Trophoblast cell (in vitro differentiated cells and primary cell): ENCODE data around the gene ARAP1.

ENCODE experiments used
- DNase-seq, 2 donors: peaks; one replicate each; pipeline ENCODE4 v3.0.0-alpha.2; 2016
- H2AFZ ChIP-seq: 2 replicates; pipeline ENCODE4 v1.6.1; 2013; ENCODE audit warnings: low read length, moderate library complexity, mild to moderate bottlenecking; ENCODE audit not compliant: insufficient read depth, poor library complexity
- H2AK5ac ChIP-seq: 2 replicates; pipeline ENCODE4 v1.6.1; 2013; ENCODE audit warnings: mild to moderate bottlenecking, low read length
- H2BK120ac ChIP-seq: 2 replicates; pipeline ENCODE4 v1.6.1; 2013; ENCODE audit warnings: low read length, mild to moderate bottlenecking, moderate library complexity; ENCODE audit not compliant: insufficient read depth, poor library complexity
- H2BK12ac ChIP-seq: 2 replicates; pipeline ENCODE4 v1.6.1; 2013; ENCODE audit warnings: mild to moderate bottlenecking, low read length, moderate library complexity
- H2BK5ac ChIP-seq: 2 replicates; pipeline ENCODE4 v1.6.1; 2013; ENCODE audit warnings: low read length, low read depth, moderate library complexity, mild to moderate bottlenecking; ENCODE audit not compliant: poor library complexity
- H3K14ac ChIP-seq: 2 replicates; pipeline ENCODE4 v1.6.1; 2013; ENCODE audit warnings: mild to moderate bottlenecking, low read length
- H3K18ac ChIP-seq: 2 replicates; pipeline ENCODE4 v1.6.1; 2013; ENCODE audit warnings: mild to moderate bottlenecking, low read length
- H3K23ac ChIP-seq: 2 replicates; pipeline ENCODE4 v1.6.1; 2013; ENCODE audit warnings: low read length
- H3K27ac ChIP-seq: 2 replicates; pipeline ENCODE4 v1.5.1; 2013; ENCODE audit warnings: low read depth, mild to moderate bottlenecking, inconsistent platforms, low read length, moderate library complexity
- H3K27me3 ChIP-seq: 2 replicates; pipeline ENCODE4 v1.6.1; 2013; ENCODE audit warnings: inconsistent platforms, mild to moderate bottlenecking, low read length, moderate library complexity; ENCODE audit not compliant: insufficient read depth
- H3K36me3 ChIP-seq, 2 experiments: 1 replicate in 1 of 2; 2 replicates in 1 of 2; pipeline ENCODE4 v1.6.1; 2013; ENCODE audit warnings: low read length in 2 of 2, mild to moderate bottlenecking in 2 of 2, moderate library complexity in 1 of 2; ENCODE audit not compliant: insufficient read depth in 2 of 2, control insufficient read depth in 1 of 2
- H3K4ac ChIP-seq: 2 replicates; pipeline ENCODE4 v1.6.1; 2013; ENCODE audit warnings: low read depth, mild to moderate bottlenecking, low read length, moderate library complexity
- H3K4me1 ChIP-seq, 2 experiments: 1 replicate in 1 of 2; 2 replicates in 1 of 2; pipeline ENCODE4 v1.6.1; 2013; ENCODE audit warnings: low read length in 2 of 2, mild to moderate bottlenecking in 2 of 2, moderate library complexity in 1 of 2; ENCODE audit not compliant: insufficient read depth in 2 of 2, control insufficient read depth in 1 of 2
- H3K4me2 ChIP-seq: 2 replicates; pipeline ENCODE4 v1.6.1; 2013; ENCODE audit warnings: inconsistent platforms, mild to moderate bottlenecking, low read length, moderate library complexity
- H3K4me3 ChIP-seq: 2 replicates; pipeline ENCODE4 v1.5.1; 2013; ENCODE audit warnings: mild to moderate bottlenecking, low read depth, low read length, inconsistent platforms
- H3K79me1 ChIP-seq: one replicate; pipeline ENCODE4 v1.6.1; 2013; ENCODE audit warnings: low read length
- H3K79me2 ChIP-seq: 2 replicates; pipeline ENCODE4 v1.6.1; 2013; ENCODE audit warnings: low read length, mild to moderate bottlenecking; ENCODE audit not compliant: control insufficient read depth, insufficient read depth, poor library complexity
- H3K9ac ChIP-seq: 2 replicates; pipeline ENCODE4 v1.6.1; 2013; ENCODE audit warnings: mild to moderate bottlenecking, low read length
- H3K9me3 ChIP-seq: 2 replicates; pipeline ENCODE4 v1.6.1; 2013; ENCODE audit warnings: low read depth, mild to moderate bottlenecking, control low read depth, inconsistent platforms, low read length; ENCODE audit not compliant: insufficient read depth
- H4K12ac ChIP-seq: 2 replicates; pipeline ENCODE4 v1.6.1; 2013; ENCODE audit warnings: low read depth, mild to moderate bottlenecking, low read length, moderate library complexity
- H4K8ac ChIP-seq: 2 replicates; pipeline ENCODE4 v1.6.1; 2013; ENCODE audit warnings: low read depth, mild to moderate bottlenecking, low read length, moderate library complexity
- H4K91ac ChIP-seq: one replicate; pipeline ENCODE4 v1.6.1; 2013; ENCODE audit warnings: low read depth, mild to moderate bottlenecking, low read length, moderate library complexity
- WGBS: extraction: QIAGEN DNeasy Blood & Tissue Kit; methylation state at CpG from one replicate; pipeline ENCODE4 v1.1.7; 2013; ENCODE audit warnings: missing lambda C conversion rate; ENCODE audit not compliant: insufficient read length, insufficient coverage; ENCODE audit errors: extremely low coverage; 5-methylcytosine and 5-hydroxymethylcytosine counted together

Gene ARAP1

DNA sequence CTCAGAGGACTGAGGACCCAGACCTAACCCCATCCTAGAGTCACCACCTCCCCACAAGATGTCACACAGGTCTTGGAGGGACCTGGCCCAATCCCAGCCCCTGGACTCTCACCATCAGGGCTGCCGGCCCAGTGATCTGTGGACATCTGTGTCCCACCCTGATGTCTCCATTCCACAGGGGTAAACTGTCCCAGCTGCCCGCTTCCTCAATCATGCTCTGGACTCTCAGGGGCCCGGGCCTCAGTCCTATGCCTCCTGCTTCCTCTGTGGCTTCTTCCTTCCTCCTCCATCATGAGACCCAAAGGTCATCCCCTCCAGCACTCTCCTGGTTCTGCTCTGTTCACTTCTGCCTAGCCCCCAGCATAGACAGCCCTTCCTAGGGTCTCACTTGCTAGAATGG lies 32.2 kb downstream of the ARAP1 start:
- Histone ChIP-seq H2AK5ac (peak overlapping the region; percentile 5), H2BK12ac (no peak overlapping the region), H3K23ac (no peak overlapping the region), H4K12ac (no peak overlapping the region), H4K91ac (no peak overlapping the region), H3K27ac (no peak overlapping the region), H2BK120ac (no peak overlapping the region), H3K27me3 (no peaks in the 10 kb centered on the region), H2BK5ac (no peak overlapping the region), H2AFZ (no peak overlapping the region), H3K9me3 (peaks cover 2% of the 10 kb centered on the region), H3K36me3 (no peaks in the 10 kb centered on the region), H3K79me1 (peaks cover 10% of the 10 kb centered on the region), H3K18ac (no peak overlapping the region), H3K14ac (no peak overlapping the region), H3K4me3 (no peak overlapping the region), H3K9ac (no peak overlapping the region), H3K4me1 (peaks cover 19 to 26% of the 10 kb centered on the region in 2 experiments), H3K4me2 (no peak overlapping the region), H4K8ac (no peak overlapping the region), H3K79me2 (peaks cover 1% of the 10 kb centered on the region), H3K4ac (no peak overlapping the region)
- DNase-seq = no peak
- no CpG with 5 or more reads among the region's 3 CpGs for WGBS

DNA sequence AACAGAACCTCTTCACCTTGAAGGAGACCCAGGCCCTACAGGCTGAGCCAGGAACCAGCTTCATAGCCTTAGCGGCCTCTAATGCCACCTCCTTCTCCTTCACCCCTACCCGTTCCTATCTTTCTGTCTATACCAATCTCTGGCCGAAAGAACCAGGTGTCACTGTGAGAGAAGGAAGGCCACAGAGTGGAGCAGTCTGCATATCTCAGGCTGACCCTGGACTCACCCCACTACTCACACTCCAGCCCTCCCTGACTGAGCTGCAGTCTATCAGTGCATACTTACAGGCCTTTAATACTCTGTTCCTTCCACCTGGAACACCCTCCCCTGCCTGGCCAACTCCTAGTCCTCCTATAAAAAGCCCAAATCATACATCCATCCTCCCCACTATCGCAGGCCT lies 32.7 kb downstream of the ARAP1 start:
- H4K12ac ChIP-seq = no peak overlapping the region
- no peak overlapping the region for H3K4me3 ChIP-seq
- H3K4me2 ChIP-seq = no peak overlapping the region
- H4K91ac ChIP-seq = no peak overlapping the region
- H3K14ac ChIP-seq = no peak overlapping the region
- H4K8ac ChIP-seq = no peak overlapping the region
- H3K36me3 ChIP-seq = no peaks in the 10 kb centered on the region
- DNase-seq = no peak
- H2BK12ac ChIP-seq = no peak overlapping the region
- no peak overlapping the region for H3K27ac ChIP-seq
- H3K27me3 ChIP-seq = no peaks in the 10 kb centered on the region
- H3K4ac ChIP-seq = no peak overlapping the region
- H3K18ac ChIP-seq = no peak overlapping the region
- H3K79me2 ChIP-seq = peaks cover 1% of the 10 kb centered on the region
- H2AFZ ChIP-seq = no peak overlapping the region
- peaks cover 10% of the 10 kb centered on the region for H3K79me1 ChIP-seq
- H3K4me1 ChIP-seq = peaks cover 19 to 26% of the 10 kb centered on the region in 2 experiments
- no peak overlapping the region for H2AK5ac ChIP-seq
- peaks cover 2% of the 10 kb centered on the region for H3K9me3 ChIP-seq
- H2BK5ac ChIP-seq = no peak overlapping the region
- WGBS = no CpG with 5 or more reads among the region's 4 CpGs
- no peak overlapping the region for H3K23ac ChIP-seq
- no peak overlapping the region for H3K9ac ChIP-seq
- H2BK120ac ChIP-seq = no peak overlapping the region

DNA sequence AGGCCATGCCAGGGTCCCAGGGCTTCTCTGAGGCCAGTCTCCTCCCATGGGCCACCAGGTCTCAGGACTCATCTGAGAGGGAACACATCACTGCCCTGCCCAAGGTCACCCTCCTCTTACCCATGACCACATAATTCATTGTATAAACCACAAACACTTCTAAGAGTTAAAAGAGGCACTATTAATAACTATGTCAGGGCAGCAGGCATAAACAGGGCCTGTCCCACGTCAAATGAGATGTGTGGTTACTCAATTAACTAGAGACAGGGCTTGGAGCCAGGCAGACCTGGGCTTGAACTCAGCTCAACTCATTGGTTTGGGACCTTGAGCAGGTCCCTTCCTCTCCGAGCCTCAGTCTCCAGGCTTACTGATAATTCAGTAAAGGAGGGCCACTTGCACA lies 33.1 kb downstream of the ARAP1 start:
- H3K4me3 ChIP-seq = no peak overlapping the region
- no peak overlapping the region for H3K14ac ChIP-seq
- no peak overlapping the region for H3K23ac ChIP-seq
- DNase-seq = no peak
- H4K8ac ChIP-seq = no peak overlapping the region
- no peak overlapping the region for H3K4me2 ChIP-seq
- no peak overlapping the region for H2BK120ac ChIP-seq
- H4K12ac ChIP-seq = no peak overlapping the region
- H3K9ac ChIP-seq = no peak overlapping the region
- peaks cover 2% of the 10 kb centered on the region for H3K9me3 ChIP-seq
- H3K27ac ChIP-seq = no peak overlapping the region
- H3K79me1 ChIP-seq = peaks cover 10% of the 10 kb centered on the region
- no peaks in the 10 kb centered on the region for H3K36me3 ChIP-seq
- no peak overlapping the region for H3K4ac ChIP-seq
- H2BK5ac ChIP-seq = no peak overlapping the region
- no CpG with 5 or more reads among the region's 2 CpGs for WGBS
- H3K4me1 ChIP-seq = peaks cover 19 to 26% of the 10 kb centered on the region in 2 experiments
- peaks cover 1% of the 10 kb centered on the region for H3K79me2 ChIP-seq
- no peaks in the 10 kb centered on the region for H3K27me3 ChIP-seq
- no peak overlapping the region for H3K18ac ChIP-seq
- no peak overlapping the region for H2BK12ac ChIP-seq
- no peak overlapping the region for H4K91ac ChIP-seq
- H2AFZ ChIP-seq = no peak overlapping the region
- no peak overlapping the region for H2AK5ac ChIP-seq

DNA sequence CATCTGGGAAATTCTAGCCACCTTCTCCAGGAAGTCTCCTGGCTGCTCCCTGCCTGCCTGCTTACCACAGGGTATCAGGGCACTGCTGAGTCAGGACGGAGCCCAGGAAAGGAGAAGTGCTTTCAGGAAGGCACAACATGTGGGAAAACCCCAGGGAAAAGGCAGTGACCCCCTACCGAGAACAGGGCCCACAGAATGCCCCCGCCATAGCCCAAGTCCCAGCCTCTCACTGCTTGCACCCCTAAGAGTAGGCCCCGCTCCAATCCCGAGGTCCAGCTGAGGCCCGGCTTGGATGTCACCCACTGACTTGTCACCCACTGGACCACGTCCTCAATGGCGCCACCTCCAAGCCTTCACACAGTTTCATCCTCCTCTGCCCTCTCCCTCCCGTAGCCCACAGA lies 34.1 kb downstream of the ARAP1 start:
- H3K4ac ChIP-seq = no peak overlapping the region
- no CpG with 5 or more reads among the region's 9 CpGs for WGBS
- no peak overlapping the region for H3K4me2 ChIP-seq
- H4K8ac ChIP-seq = no peak overlapping the region
- H3K18ac ChIP-seq = no peak overlapping the region
- peaks cover 2% of the 10 kb centered on the region for H3K9me3 ChIP-seq
- H2BK120ac ChIP-seq = no peak overlapping the region
- H3K4me1 ChIP-seq = peaks cover 19 to 28% of the 10 kb centered on the region in 2 experiments
- H2AK5ac ChIP-seq = no peak overlapping the region
- no peaks in the 10 kb centered on the region for H3K27me3 ChIP-seq
- H4K91ac ChIP-seq = no peak overlapping the region
- H3K9ac ChIP-seq = no peak overlapping the region
- H4K12ac ChIP-seq = no peak overlapping the region
- H3K14ac ChIP-seq = no peak overlapping the region
- H2BK12ac ChIP-seq = no peak overlapping the region
- H2BK5ac ChIP-seq = no peak overlapping the region
- peaks cover 1% of the 10 kb centered on the region for H3K79me2 ChIP-seq
- no peak overlapping the region for H3K27ac ChIP-seq
- H3K79me1 ChIP-seq = peaks cover 10% of the 10 kb centered on the region
- no peak for DNase-seq
- no peak overlapping the region for H3K23ac ChIP-seq
- H3K36me3 ChIP-seq = no peaks in the 10 kb centered on the region
- H2AFZ ChIP-seq = no peak overlapping the region
- H3K4me3 ChIP-seq = no peak overlapping the region
